HPDE6-E6E7 (cell line): ENCODE measurements around the gene CCIN.
A peak's percentile ranks its signal among the peaks of the same experiment; 100 is the strongest.

ENCODE experiments used
- DNase-seq: peaks from one replicate; pipeline ENCODE4 v3.0.0; 2011; ENCODE audit warnings: missing footprints; ENCODE audit errors: extremely low spot score

Gene CCIN

DNA sequence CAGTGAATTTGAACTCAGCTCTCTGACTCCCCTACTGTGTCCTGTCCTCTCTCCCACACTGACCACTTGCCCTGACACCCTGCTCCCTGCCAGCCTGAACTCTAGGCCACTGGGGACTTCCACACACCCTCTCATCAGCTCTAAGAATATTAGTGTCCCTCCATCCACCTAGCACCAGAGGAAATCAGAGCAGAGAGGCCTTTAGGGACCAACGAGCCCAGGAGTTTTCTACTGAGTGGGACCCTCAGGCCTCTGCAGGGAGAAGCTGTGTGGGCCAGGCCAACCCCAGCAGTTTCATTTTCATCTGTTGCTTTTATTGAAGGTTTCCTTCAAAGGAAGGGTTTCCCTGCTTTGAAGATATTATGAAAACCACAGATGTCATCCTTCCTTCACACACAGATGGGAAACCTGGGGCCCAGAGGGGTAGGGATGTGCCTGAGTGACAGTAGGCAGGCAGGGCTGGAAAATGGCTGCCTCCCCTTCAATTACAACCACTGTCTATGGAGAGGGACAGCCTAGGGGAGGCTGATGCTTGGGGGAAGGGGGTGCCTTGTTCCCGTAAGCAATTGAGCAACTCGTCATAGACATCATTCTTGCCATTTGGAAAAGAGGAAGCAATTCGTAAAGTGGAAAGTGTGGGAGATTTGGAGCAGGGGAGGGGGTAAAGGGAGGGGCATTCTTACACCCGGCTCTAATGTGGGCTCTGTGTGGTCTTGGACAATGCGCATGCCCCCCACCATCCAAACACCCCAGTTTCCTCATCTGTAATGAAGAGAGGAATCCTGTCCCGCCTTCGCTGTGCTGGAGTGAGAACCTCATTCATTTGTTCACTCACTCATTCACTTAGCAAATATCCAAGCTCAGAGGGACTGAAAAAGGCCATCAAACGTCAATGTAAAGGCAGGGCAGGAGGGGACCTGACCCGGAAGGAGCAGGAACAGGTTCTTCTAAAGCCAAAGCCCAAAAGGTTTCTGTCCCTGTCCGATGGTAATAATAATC is 28.8 kb upstream of the CCIN start:
- no peak for DNase-seq

DNA sequence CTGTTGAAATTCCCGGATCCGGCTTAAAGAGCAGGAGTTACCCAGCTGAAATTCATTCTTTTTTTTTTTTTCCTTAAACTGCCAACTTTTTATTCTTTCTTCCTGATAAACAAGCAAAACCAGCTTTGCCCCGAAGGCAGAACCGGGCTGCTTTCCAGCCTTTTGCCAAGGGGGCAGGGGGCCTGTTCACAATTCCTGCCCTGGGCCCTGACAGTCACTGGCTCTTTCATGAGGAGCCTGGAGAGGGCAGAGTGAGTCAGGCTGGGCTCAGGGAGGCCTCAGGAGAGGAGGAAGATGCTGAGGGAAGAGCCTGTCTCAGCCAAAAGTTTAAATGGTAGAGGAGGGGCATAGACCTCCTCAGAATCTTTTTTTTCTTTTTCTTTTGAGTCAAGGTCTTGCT is 27.9 kb upstream of the CCIN start:
- DNase-seq: no peak

DNA sequence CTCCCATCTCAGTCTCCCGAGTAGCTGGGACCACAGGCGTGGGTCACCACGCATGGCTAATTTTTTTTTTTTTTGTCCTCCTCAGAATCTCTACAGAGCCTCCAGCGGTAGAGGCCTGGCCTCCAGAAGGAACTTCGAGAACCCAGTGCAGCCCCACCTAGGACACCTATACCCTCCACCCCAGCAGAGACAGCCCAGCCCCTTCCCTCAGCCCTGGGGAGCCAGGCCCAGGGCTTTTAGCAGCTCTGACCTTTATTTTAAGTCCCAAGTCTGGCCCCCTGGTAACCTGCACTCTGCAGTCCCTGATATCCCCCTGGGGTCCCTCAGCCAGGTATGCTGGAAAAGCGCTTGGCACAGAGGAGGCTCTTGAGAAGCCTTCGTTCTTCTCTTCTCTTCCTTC is 27.4 kb upstream of the CCIN start:
- DNase-seq: no peak

DNA sequence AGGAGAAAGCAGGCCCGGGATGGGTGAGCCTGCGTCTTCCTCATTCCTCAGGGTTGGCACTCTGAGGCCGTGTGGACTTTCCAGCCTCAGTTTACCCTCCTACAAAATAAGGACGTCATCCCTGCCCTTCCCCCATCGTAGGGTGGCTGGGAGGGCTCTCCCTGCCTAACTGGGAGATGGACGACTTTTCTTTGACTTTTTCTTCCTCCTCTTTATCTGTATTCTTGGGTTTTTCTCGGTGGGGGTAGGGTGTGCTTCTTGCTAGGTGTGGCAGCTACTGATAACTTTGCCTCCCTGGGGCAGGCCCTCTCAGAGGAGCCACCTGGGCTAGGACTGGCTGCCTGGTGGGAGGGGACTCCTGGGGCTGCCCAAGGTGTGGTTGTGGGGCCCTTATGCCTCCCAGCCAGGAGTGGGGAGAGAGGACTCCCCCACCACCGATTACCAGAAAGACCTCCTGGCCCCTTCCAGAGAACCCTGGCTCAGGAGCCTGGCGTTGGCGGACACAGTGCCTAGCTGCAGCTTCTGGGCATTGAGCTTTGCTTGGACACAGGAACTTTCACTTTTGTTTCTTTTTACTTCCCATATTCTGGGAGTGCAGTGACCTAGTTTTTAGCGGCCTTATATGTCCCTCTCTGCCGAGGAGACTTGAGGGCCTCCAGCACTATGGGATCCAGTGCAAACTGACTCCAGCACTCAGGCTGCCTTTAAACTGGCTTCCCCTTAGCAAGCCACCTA is 26.5 kb upstream of the CCIN start:
- no peak for DNase-seq

DNA sequence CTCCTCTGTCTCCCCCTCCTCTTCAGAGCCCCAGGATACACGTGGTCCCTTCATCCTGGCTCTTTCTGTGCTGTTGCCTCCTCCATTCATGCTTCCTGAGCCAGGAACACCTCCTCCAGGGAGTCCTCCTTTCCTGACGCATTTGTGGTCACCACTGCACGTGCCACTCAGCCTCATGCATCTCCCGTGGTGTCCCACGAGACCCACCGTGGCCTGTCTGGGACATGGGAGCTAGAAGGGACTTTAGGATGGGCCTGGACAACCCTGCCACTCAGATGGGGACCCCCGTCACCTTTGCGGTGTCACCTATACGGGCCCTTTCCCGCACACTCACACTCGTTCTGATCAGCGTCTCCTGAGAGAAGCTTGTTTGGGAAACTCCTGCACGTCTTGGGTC is 25.9 kb upstream of the CCIN start:
- DNase-seq: no peak

DNA sequence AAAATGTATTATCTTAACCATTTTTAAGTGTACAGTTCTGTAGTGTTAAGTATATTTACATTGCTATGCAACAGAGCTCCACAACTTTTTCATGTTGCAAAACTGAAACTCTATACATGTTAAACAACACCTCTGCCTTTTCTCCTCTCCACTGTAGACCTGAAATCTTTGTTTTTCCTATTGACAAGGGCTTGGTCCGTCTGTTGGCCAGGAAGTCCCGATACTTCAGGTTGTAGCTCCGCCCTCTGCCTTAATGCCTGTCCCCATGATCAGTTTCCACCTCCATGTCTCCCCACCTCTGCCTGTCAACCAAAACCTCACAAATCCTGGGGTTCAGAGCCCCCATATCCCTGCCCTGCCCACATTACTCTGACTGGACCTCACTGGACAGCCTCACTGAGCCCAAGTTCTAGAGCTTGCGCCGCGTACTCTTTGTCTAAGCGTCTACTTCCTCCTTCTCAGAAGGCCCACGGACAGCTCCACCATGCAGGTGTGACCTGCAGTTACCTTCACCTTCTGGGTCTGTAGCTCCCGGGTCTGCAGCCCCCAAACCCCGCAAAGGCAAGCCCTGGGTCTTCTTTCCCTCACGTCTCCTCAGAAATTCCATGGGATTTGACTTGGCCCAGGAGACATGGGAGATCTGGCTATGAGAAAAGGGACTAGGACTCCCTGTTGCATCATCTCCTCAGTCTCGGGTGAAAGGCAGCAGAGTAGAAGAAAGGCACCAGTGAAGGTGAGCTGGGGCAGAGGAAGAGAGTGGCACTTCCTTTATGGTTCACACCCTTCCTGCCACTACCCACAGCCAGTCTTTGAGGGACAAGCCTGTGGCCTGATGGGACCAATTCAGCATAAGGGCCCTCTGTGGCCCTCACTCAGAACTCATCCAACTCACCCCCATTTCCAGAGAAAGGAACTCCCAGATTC is 24.6 kb upstream of the CCIN start:
- DNase-seq: no peak

DNA sequence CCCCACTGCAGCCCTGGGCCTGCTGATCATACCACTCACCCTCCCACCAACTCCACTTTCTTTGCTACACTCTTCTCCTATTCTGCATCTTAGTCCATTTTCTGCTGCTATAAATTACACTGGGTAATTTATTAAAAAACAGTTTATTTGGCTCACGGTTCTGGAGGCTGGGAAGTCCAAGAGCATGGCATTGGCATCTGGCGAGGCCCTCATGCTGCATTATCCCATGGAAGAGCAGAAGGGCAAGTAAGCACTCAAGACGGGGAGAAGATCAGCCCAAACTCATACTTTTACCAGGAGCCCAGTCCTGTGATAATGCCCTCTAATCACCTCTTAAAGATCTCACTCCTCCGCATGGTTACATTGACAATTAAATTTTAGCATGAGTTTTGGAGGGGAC is 23.2 kb upstream of the CCIN start:
- no peak for DNase-seq

DNA sequence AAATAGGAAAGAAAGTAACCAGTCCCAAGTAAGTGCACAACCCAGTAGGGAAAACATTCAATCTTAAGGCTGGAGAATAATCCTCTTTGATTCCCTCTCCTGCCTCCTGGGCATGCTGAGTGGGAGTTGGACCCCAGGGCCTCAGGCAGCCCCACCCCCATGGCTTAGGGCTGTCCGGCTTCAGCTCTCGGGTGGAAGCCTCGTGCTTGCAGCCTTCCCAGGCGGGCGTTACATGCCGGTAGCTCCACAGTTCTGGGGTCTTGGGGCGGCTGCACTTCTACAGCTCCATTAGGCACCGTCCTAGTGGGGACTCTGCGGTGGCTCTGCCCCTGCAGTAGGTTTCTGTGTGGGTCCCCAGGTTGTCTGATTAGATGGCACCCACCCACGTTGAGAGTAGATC is 22.5 kb upstream of the CCIN start:
- no peak for DNase-seq

DNA sequence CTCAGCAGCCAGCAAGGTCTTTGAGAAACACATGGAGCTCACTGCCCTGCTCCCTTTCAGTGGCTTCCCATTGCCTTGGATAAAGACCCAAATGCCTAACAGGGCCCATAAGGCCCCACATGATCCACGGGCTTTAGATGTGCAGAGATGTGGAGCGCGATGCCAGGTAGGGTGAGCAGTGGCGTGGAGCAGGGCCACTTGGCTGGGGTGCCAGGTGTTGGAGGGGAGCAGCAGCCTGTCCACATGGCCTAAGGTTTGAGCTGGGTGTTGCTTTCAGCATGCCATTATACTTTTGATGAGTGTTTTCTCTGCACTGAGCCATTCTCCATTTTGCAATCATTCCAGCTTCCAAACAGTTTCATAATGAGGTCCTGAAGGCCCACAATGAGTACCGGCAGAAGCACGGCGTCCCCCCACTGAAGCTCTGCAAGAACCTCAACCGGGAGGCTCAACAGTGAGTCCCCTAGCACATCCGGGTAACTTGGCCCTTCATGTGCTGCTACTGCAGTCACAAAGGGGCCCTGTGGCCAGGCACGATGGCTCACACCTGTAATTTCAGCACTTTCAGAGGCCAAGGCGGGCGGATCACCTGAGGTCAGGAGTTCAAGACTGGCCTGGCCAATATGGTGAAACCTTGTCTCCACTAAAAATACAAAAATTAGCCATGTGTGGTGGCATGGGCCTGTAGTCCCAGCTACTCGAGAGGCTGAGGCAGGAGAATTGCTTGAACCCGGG is 21.6 kb upstream of the CCIN start:
- DNase-seq: no peak

DNA sequence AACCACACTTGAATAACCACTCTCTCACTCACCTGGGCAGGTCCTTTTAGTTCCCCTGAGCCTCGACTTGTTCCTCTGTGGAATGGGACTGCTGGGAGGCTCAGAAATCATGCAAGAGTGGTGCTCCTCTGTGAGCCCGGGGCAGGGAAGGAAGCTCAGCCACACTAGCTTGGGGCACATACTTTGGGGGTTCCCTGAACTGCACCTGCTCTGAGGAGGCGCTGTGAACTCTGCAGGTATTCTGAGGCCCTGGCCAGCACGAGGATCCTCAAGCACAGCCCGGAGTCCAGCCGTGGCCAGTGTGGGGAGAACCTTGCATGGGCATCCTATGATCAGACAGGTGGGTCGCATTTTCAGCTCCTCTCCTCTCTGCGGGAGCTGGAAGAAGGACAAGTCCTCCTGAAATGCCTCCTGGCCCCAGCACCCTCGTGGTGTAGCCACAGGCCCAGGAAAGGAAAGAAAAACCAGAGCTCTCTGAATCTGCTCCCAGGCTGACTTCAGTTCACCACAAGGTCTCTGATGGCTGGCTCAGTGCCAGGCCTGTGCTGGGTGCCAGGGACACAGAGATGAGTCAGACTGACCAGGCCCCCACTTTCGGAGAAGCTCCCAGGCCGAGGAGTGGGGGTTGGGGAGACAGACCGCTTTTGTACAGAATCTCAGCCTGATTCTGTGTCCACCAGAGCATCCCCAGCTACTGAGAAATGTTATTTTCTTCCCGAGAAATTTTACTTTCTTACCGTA is 20.7 kb upstream of the CCIN start:
- peak; percentile 84 for DNase-seq

DNA sequence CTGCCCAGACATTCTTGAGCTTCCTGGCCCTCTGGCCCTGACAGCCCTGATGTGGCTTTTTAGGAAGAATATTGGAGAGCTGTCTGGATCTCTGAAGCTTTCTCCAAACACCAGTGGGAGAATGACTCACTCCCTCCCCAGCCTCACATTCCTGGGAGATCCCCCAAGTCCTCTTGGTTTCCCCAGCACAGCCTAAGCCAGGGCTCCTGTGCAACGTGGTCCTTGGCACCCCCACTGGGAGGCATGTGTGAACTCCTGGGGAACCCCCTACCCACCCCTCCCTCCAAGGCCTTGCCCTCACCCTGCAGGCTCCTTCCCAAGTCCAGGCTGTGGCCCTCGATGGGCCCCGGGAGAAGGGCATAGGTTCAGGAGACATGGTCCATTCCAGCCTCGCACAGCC is 20.0 kb upstream of the CCIN start:
- no peak for DNase-seq

DNA sequence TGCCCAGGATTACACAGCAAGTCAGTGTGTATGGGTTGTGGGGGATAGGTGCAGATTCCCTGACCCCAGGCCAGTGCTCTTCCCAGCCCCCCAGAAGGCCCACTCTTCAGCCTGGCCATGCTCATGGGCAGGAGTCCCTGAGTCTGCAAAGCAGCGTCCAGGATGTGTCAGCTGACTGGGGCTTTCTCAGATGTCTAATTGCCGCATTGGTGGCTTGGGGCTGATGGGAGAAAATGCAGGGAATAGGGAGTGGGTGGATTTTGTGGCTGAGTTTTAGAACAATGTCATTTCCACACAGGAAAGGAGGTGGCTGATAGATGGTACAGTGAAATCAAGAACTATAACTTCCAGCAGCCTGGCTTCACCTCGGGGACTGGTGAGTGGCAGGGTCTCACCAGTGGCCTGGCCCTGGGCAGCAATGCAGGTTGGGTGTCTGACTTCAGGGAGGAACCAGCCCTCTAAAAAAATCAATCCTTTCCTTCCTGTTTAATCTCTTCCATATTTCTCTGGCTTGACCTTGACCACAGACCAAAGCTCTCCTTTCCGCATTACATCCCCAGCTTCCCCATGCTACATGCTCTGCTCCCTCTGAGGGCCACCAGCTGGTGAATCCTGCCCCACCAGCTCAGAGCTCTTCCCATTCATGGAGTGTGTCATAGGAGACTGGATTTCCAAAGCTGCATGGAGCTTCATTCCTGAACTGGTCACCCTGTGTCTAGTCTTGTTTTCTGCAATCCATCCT is 18.4 kb upstream of the CCIN start:
- DNase-seq: no peak

DNA sequence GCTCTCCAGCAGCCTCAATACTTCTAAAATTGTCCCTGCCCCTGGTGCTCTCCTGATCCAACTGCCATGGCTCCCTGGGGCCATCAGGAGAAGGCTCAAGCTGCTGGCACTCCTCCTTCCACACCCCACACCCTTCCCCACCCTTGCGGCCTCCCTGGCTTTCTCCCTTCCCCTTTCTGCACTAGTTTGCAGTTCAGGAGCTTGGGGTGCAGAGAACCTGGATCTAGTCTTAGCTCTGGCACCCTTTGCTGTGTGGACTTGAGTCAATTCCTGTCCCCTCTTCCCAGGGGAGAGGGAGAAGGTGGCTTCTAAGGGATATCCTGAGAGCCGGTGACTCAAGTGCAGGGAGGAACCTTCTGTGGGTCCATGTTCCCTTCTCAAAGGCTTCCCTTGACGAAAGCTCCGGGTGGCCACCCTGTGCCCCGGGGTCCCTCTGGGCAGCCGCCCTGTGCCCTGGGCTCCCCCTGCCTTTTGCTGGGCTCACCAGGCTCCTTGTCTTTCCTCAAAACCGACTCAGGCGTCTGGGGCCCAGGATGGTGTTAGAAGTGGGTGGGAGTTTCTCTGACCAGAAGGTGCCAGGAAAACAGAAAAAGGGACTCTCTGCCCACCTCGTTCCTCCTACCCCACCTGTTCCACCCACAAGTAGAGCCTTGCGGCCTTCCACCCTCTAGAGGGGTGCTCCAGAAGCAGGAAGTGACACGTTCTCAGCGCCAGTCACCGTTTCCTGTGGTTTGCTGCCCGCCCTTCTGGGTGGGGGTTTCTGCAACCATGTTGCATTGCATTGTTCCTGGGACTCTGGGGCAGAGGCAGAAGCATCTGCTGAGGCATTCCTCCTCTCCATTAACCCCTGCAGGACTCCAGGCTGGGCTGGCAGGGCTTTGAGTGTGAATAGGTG is 17.6 kb upstream of the CCIN start:
- DNase-seq: no peak

DNA sequence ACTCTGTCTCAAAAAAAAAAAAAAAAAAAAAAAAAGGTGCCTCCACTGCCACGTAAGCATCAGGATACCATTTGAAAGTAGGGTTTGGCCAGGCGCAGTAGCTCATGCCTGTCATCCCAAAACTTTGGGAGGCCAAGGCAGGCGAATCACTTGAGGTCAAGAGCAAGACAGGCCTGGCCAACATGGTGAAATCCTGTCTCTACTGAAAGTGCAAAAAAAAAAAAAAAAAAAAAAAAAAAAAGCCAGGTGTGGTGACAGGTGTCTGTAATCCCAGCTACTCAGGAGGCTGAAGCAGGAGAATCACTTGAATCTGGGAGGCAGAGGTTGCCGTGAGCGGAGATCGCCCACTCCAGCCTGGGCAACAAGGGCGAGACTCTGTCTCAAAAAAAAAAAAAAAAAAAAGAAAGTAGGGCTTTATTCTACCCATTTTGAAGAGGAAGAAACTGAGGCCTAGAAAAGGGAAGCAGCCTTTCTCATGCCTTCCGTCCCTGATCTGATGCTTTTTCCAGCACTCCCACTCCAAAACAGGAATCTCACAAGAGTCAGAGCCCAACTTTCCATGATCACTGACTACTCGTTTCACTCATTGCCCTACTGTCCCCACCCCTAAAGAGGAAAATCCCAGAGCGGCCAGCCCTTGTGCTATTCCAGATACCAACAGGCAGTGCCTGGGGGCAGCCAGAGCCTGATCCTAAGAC is 16.3 kb upstream of the CCIN start:
- DNase-seq: no peak

DNA sequence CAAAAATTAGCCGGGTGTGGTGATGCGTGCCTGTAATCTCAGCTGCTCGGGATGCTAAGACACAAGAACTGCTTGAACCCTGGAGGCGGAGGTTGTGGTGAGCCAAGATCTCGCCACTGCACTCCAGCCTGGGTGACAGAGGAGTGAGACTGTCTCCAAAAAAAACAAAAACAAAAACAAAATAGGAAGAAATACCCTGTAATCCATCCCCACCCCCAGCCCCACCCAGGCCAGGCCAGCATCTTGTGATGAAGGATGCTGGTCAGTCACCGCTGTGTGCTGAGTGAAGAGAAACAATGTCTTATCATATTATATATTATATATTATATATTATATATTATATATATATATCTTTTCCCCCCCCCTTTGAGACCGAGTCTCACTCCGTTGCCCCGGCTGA is 15.4 kb upstream of the CCIN start:
- DNase-seq: no peak

DNA sequence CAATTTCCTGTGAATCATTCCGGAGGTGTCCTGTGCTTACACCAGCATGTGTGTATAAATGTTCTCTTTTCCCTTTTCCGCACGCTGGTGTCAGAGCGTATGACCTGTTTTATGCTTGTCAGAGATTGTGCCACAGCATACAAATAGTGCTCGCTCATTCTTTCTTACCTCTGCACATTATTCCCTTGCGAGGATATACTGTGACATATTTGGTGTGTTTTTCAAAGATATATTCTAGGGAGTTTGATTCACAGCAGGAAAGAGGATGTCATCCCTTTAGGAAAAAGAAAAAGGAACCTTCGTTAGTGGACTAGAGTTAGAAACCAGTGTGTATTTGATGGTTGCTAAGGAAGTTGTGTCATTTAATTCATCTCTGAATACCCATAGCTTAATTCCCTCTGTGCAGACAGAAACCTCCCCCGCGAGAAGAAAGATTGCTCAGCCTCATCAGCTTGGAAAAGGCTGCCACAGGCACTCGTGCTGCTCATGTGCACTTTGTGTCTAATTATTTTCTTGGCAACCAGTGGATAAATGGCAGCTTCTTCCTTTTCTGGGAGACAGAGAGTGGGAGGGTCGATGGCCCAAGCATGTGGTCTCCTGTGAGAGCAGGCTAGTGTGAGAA is 14.7 kb upstream of the CCIN start:
- DNase-seq: no peak

DNA sequence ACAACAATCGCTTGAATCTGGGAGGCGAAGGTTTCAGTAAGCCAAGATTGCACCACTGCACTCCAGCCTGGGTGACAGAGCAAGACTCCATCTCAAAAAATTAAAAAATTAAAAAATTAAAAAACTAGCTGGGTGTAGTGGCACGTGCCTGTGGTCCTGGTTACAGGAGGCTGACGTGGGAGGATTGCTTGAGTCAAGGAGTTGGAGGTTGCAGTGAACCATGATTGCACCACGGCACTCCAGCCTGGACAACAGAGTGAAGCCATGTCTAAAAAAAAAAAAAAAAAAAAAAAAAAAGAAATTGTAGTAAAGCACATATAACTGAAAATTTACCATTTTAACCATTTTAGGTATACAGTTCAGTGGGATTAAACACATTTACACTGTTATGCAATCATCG is 13.1 kb upstream of the CCIN start:
- DNase-seq: no peak

DNA sequence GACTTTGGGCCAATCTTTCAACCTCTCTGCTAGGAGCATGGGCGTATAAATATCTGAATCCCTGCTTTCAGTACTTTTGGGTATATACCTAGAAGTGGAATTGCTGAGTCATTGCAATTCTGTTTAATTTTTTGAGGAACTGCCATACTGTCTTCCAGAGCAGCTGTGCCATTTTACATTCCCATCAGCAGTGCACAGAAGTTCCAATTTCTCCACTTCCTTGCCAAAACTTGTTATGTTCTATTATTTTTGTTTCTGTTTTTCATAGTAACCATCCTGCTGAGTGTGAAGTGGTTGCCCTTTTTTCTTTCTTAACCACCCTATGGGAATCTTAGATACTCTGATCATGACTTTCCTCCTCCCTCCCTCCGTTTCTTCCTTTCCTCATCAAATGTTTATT is 11.1 kb upstream of the CCIN start:
- DNase-seq: no peak
